Activated CD8-positive, alpha-beta T cell treated with anti-CD3 and anti-CD28 coated beads for 36 hours (primary cell): ENCODE results near the gene SOX15. TPM values are rescaled to one million over a fixed set of nuclear protein-coding genes. Genes with fewer than 3 reads are reported as not detected.

Source experiments
- ATAC-seq: fragments of 200-7000 bp; cut with Tn5 transposase; one replicate; pipeline ENCODE4 v1.10.0; 2021; ENCODE audit warnings: mild to moderate bottlenecking, moderate library complexity
- CTCF ChIA-PET: fragments of 350-600 bp; sonication (Branson Sonifier 250); formaldehyde crosslinking; loops from one replicate; lab custom pipeline; 2021; ENCODE audit warnings: antibody characterized with exemption; lab: Charles Lee
- POLR2A ChIA-PET: fragments of 350-600 bp; sonication (Branson Sonifier 250); formaldehyde crosslinking; loops from one replicate; lab custom pipeline; 2021; ENCODE audit warnings: antibody characterized with exemption; lab: Charles Lee
- DNase-seq: peaks from one replicate; pipeline ENCODE4 v3.0.0-alpha.2; 2020
- H3K27ac Mint-ChIP-seq: one replicate; pipeline ENCODE4 v1.8.0; 2021; ENCODE audit warnings: mild to moderate bottlenecking, mixed read lengths
- H3K27me3 Mint-ChIP-seq: one replicate; pipeline ENCODE4 v1.8.0; 2021; ENCODE audit warnings: mixed read lengths
- H3K36me3 Mint-ChIP-seq: one replicate; pipeline ENCODE4 v1.8.0; 2021; ENCODE audit warnings: low read depth, mixed read lengths
- H3K4me1 Mint-ChIP-seq: one replicate; pipeline ENCODE4 v1.8.0; 2021; ENCODE audit warnings: low read depth, mixed read lengths
- H3K4me3 Mint-ChIP-seq: one replicate; pipeline ENCODE4 v1.8.0; 2021; ENCODE audit warnings: mild to moderate bottlenecking, moderate library complexity, mixed read lengths
- H3K9me3 Mint-ChIP-seq: one replicate; pipeline ENCODE4 v1.8.0; 2021; ENCODE audit warnings: mixed read lengths
- CTCF ChIP-seq: fragments of 200-600 bp; IDR thresholded peaks from one replicate; pipeline ENCODE4 v1.8.0; 2022; ENCODE audit warnings: antibody characterized with exemption, mild to moderate bottlenecking
- intact Hi-C: fragments of 100-400 bp; cut with micrococcal nuclease; formaldehyde crosslinking; loops from one replicate; pipeline ENCODE4 v1.10.0; 2022
- total RNA-seq, 2 experiments: library from RNA; stranded (reverse); gene quantifications; one replicate each; pipeline ENCODE4 v1.2.3, GENCODE V29; 2021

The SOX15 gene
- total RNA-seq, 2 experiments from 2014 or later, result 0.25 TPM; not detected in 1

GRCh38 chr17:7618608-7619007 is 28.7 kb upstream of the SOX15 start:
- peaks cover 2% of the 10 kb centered on the region for H3K4me1 Mint-ChIP-seq
- H3K27ac Mint-ChIP-seq, result no peak overlapping the region
- TF ChIP-seq CTCF, result no peak
- ATAC-seq, result no peak
- no peak for DNase-seq
- intact Hi-C loops, result no loop called here
- ChIA-PET POLR2A (interaction anchor here (0.9 to 3.1 kb wide), 2 partner anchors 8 to 69 kb away, joined by 4 to 10 read pairs; partner anchors contain the start of genes TP53 and WRAP53), CTCF (interaction anchor here (0.8 to 1.3 kb wide), 3 partner anchors 9 to 14 kb away, joined by 3 to 5 read pairs (median 3); partner anchors contain the start of gene SAT2)
- peaks cover 2% of the 10 kb centered on the region for H3K36me3 Mint-ChIP-seq
- no peaks in the 10 kb centered on the region for H3K27me3 Mint-ChIP-seq
- H3K4me3 Mint-ChIP-seq, result no peak overlapping the region
- H3K9me3 Mint-ChIP-seq, result no peaks in the 10 kb centered on the region

- TF ChIP-seq CTCF, result no peak
- Mint-ChIP-seq H3K27me3 (no peaks in the 10 kb centered on the region), H3K27ac (peak overlapping the region; percentile 89), H3K36me3 (peaks cover 7% of the 10 kb centered on the region), H3K9me3 (no peaks in the 10 kb centered on the region), H3K4me3 (peak overlapping the region; percentile 90), H3K4me1 (peaks cover 28% of the 10 kb centered on the region)
- intact Hi-C loops, result no loop called here
- ChIA-PET POLR2A (interaction anchor here (0.7 to 2.9 kb wide), 9 partner anchors 12 to 231 kb away, joined by 3 to 23 read pairs (median 6); partner anchors contain the start of genes CD68, MPDU1, SAT2 and TP53), CTCF (interaction anchor here (0.8 to 1.4 kb wide), 12 partner anchors 9 to 291 kb away, joined by 3 to 13 read pairs (median 4); partner anchors contain the start of genes MPDU1, SAT2, SOX15 and TP53)
- ATAC-seq, result no peak
- no peak for DNase-seq
Observed at GRCh38 chr17:7615265-7615747, 25.4 kb upstream of the SOX15 start.

GRCh38 chr17:7614425-7615264 is 24.8 kb upstream of the SOX15 start, which contains the start of gene FXR2:
Gene FXR2, minus strand, starts transcription at chr17:7614897. Its CDS starts 365 bp downstream, at chr17:7614532.
- ChIA-PET CTCF (interaction anchor here (0.8 to 3.1 kb wide), 17 partner anchors 8 to 334 kb away, joined by 3 to 15 read pairs (median 4); partner anchors contain the start of genes MPDU1, SAT2, SOX15 and TP53), POLR2A (interaction anchor here (0.6 to 2.9 kb wide), 13 partner anchors 9 to 232 kb away, joined by 3 to 23 read pairs (median 5); partner anchors contain the start of genes CD68, MPDU1, SAT2 and TP53)
- intact Hi-C loops, result no loop called here
- no peaks in the 10 kb centered on the region for H3K27me3 Mint-ChIP-seq
- H3K27ac Mint-ChIP-seq, result peak within 1 kb of the TSS; percentile 89
- peaks cover 7% of the 10 kb centered on the region for H3K36me3 Mint-ChIP-seq
- TF ChIP-seq CTCF, result peak; percentile 53
- H3K4me3 Mint-ChIP-seq, result peak within 1 kb of the TSS; percentile 90
- peaks cover 31% of the 10 kb centered on the region for H3K4me1 Mint-ChIP-seq
- H3K9me3 Mint-ChIP-seq, result no peaks in the 10 kb centered on the region
- DNase-seq (peak; percentile 100), ATAC-seq (peak; percentile 96)

GRCh38 chr17:7613769-7614424 is 24.0 kb upstream of the SOX15 start:
- H3K27ac Mint-ChIP-seq, result peak overlapping the region; percentile 86
- POLR2A ChIA-PET, result interaction anchor here (0.6 to 2.9 kb wide), 8 partner anchors 8 to 73 kb away, joined by 3 to 23 read pairs (median 6); partner anchors contain the start of genes MPDU1, SAT2 and TP53
- H3K4me1 Mint-ChIP-seq, result peaks cover 34% of the 10 kb centered on the region

More at GRCh38 chr17:7613769-7614424, 24.0 kb upstream of the SOX15 start:
- TF ChIP-seq CTCF, result no peak
- DNase-seq (no peak), ATAC-seq (no peak)
- intact Hi-C loops, result no loop called here
- Mint-ChIP-seq H3K36me3 (peaks cover 7% of the 10 kb centered on the region), H3K9me3 (no peaks in the 10 kb centered on the region), H3K27me3 (no peaks in the 10 kb centered on the region), H3K4me3 (peak overlapping the region; percentile 90)
- CTCF ChIA-PET, result interaction anchor here (0.7 to 3.1 kb wide), 7 partner anchors 9 to 334 kb away, joined by 3 to 15 read pairs (median 3); partner anchors contain the start of genes ATP1B2 and SOX15
